ENCODE results near the gene LENG1. TPM values are rescaled to one million over a fixed set of nuclear protein-coding genes. Genes with fewer than 3 reads are reported as not detected.

Gene LENG1
- polyA plus RNA-seq, 3 donors, result 8.2 to 10.4 (median 8.5) TPM

DNA sequence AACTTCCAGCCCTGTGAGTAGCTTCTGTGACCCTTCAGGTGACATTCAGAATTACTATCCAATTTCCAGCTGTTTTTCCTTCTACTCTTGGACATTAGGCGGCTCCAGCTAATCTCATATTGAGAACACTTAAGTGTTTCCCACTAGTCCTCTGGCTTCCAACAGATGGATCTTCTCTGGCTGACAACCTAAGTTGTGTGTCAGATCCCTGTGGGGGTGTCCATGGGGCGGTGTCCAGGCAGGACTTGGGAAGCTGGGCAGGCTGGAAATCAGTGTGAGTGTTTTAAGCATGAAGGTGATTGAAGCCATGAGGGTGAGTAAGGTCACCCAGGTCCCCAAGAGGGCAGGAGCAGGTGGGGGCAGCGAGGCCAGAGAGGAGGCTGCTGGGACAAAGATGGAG lies 11.8 kb downstream of the LENG1 start:
- peak; percentile 70 for DNase-seq

DNA sequence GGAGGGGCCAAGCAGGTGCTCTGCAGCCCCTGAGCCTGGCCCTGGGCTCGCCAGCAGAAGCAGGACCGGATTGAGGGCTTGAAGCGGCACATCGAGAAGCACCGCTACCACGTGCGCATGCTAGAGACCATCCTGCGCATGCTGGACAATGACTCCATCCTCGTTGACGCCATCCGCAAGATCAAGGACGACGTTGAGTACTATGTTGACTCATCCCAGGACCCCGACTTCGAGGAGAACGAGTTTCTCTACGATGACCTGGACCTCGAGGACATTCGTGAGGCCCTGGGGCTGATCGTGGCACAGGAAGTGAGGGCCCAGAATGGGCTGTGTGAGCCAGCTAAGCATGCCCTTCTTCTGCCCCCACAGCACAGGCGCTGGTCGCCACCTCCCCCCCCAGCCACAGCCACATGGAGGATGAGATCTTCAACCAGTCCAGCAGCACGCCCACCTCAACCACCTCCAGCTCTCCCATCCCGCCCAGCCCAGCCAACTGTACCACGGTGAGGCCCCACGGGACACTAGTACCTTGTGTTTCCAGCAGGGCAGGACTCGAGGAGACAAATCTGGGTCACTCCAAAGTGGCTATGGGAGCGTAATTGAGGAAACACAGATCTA lies 13.9 kb downstream of the LENG1 start:
- DNase-seq, result no peak

DNA sequence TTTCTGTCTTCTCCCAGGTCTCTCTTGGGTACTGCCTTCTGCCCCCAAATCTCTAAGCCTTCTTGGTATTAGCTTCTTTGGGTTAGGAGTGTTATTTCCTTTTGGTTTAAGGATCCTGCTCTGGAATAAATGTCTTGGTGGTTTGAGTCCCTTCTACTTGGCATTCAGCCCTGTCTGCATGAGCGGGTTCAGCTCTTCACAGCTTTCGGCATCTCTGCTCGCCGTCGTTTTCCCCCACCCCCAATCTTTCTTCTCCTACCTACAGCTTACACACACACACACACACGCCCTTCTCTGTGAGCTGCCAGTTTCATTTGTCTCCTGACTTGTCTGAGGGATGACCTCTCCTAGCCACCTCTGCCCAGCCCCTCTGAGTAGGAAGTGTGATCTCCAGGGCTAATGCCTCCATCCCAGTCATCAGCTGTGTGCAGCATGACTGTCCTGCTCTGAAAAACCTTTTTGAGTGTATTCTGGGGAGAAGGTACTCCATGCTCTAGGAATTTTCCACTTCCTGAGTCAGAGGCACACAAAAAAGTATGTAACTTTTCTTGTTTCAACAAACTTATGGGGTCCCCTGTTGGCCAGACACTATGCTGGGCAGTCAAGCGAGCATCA lies 17.2 kb downstream of the LENG1 start:
- no peak for DNase-seq

DNA sequence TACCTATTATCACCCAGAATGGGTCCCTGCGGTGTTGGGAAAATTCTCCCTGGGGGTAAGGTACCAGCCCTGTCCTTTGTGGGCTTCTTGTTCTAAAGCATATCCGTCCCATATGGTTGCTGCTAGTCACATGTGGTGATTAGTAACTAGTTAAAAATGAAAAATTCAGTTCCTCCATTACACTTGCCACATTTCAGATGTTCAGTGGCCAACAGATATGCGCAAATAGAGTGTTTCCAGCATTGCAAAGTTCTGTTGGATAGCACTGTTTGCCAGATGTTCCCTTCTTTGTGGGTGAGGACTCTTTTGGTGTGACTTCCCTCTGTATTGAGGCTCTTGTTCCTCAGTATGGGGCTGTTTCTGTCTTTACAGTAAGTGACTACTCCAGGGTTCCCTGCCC lies 18.2 kb downstream of the LENG1 start:
- DNase-seq, result no peak

DNA sequence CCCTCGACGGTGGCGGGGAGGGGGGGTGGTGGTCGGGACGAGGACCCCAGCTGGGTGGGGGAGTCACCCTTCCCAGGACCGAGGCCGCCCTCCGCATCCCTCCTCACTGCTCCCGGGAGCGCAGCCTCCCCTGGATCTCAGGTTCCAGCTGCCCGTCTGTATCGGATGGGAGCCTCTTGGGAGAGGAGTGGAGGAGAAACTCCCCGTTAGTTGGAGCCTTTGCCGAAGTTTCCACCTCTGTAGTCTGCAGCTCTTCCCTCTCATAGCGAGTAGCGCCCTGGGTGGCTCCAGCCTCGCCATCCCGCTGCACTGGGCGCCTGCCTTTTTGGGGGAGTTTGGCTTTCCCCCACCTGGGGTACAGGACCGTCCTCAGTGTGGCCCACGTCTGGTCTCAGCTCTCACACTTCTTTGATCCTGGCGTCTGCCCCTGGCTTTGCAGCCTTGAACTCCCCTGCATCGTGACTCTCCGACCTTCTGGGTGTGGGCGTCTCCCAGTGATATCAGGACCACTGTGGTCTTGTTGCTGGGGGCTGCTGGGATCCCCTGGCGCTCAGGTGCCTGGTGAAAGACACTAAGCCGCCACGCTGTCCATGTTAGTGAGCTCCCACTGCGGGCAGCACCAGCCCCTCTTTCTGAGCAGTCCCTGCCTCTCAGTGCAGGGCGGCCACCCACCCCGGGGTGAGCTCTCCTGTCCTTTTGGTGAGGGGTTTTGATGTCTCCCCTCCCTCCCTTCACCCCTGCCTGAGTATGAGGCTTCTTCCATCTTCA lies 20.8 kb downstream of the LENG1 start:
- DNase-seq, result no peak

DNA sequence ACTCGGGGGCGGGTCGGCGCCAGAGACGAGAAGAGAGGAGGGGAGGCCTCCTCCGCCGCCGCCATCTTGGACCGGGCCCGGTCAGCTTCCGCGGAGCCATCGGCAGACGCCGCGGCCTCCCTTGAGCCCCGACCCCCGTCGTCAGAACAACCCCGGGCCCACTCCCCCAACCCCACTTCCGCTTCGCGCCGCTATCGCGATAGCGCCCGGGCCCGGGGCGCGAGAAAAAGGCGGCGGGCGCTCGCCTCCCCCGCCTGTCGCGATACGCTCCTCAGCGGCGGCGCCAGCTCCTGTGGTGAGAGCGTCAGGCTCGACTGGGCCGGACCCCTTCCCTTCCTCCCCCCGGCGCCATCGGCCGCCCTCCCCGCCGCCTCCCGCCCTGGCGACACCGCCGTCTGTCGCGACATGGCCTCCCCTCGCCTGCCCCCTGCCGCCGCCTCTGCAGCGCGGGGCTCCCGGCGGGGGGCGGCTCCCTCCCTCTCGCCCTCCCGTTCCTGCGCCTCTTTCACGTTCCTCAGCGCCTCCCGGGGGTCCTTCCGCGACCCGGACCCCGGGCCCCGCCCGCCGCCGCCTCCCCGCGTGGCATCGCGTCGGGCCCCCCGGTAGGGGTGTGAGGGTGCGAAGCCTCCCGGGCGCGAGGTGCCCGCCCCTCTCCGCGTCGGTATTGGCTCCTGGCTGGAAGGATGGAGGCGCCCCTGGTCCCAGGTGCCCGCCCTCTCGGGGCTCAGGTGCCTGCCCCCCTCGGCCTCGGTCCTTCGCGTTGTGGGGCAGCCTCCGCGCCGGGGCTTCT lies 21.6 kb downstream of the LENG1 start, which contains the start of gene CNOT3:
Gene CNOT3, plus strand, starts transcription at position 64 of the 790 bp plus-strand sequence. CDS start 5,217 bp downstream, outside the sequence.
- no peak for DNase-seq

DNA sequence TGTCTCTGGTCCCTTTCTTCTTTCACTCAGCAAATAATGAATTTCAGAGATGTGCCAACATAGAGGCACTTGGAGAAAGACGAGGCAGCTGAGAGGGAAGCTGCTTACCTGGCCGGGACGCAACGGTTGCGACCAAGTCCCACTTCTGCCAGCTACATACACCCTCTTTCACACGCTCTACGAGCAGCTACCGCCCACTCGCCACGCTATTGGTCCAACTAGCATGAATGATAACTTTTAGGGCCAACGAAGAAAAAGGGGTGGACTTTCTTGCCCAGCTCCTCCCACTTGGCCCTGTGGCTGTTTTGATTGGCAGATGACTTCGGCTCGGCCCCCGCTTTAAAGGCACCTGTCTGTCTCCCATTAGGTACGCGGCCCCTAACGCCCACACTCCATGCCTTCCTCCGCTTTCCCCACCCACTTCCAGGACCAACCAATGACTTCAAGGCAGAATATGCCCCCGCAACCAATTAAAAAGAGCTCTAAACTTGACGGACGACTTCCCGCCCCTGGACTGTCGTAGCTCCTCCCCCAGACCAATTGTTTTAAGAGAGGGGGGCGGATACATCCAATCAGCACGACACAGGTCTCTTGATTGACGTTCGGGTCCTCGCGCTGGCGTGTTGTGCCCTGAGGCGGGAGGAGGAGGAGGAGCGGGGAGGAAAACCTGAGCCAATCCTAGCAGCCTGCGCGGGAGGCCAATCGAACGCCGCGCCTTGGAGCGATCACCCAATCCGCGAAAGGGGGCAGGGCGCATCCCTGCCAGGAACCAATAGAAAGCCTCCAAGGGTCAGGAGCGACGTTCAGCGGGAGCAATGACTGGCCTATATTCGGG lies 22.4 kb downstream of the LENG1 start:
- peak; percentile 100 for DNase-seq

DNA sequence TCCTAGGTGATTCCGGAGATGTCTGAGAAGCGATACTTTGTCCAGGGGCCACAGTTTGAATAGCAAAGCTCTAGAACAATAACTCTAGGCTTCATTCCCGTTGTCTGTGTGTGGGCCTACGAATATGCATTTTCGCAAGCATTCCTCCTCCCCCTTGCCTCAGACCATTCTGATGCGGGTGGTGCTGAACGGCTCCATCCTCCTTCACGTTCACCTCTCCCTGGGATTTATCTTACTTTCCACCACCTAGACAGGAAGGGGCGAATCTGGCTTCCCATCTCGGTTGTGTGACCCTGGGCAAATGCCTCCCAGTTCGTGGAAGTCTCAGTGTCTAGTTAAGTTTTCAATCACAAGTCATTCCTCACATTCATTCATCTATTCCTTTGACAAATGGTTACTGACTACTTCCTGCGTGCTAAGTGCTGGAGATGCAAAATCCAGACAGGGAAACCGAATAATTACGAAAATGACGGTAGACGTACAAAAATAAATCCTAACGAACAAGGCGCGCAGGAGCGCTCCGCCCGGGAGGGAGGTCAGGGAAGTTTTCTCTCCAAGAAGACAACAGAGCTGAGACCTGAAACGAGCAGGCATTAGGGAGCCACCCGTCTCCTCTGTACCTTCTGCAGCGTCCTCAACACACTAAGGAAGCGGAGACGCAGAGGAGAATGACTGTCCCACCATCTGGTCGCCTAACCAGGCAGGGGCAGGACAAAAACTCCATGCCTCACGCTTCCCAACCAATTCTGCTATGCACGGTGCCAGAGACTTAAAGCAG lies 23.2 kb downstream of the LENG1 start:
- no peak for DNase-seq

DNA sequence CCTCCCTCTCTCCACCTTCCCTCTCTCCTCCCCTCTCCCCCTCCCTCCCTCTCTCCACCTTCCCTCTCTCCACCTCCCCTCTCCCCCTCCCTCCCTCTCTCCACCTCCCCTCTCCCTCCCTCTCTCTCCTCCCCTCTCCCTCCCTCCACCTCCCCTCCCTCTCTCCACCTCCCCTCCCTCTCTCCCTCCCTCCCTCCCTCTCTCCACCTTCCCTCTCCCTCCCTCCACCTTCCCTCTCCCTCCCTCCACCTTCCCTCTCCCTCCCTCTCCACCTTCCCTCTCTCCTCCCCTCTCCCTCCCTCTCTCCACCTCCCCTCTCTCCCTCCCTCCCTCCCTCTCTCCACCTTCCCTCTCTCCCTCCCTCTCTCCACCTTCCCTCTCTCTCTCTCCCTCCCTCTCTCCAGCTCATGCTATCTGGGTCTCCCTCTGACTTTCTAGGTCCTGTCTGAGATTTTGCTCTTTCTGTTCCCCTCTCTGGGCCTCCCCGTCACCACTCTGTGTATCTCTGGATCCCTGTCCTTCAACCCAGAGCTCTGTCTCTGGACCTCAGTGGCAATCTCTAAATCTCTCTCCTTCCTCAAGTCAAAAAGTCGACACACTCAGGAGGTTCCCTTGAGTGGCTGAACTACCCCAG lies 25.4 kb downstream of the LENG1 start:
- no peak for DNase-seq

DNA sequence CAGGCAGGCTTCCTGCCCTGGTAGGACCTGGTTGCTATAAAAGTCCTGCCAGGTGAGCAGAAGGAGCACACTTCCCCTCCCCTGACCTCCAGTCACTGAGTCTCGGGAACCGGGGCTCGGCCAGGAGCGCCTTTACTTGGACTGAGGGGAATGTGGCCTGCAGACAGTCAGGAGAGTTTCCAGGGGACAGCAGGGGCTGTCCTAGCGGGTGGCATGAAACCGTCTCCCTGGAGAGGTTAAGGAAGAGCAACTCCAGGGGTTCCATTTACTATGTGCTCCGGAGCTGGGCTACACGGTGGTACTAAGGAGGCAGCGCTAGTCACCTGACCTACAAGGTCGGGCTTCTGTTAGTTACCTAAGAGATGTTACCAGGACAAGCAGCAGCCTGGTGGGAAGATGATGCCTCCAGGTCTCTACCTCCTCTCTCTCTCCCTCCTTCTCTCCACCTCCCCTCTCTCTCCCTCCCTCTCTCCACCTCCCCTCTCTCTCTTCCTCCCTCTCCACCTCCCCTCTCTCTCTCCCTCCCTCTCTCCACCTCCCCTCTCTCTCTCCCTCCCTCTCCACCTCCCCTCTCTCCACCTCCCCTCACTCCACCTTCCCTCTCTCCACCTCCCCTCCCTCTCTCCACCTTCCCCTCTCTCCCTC lies 26.1 kb downstream of the LENG1 start:
- DNase-seq, result peak; percentile 46

DNA sequence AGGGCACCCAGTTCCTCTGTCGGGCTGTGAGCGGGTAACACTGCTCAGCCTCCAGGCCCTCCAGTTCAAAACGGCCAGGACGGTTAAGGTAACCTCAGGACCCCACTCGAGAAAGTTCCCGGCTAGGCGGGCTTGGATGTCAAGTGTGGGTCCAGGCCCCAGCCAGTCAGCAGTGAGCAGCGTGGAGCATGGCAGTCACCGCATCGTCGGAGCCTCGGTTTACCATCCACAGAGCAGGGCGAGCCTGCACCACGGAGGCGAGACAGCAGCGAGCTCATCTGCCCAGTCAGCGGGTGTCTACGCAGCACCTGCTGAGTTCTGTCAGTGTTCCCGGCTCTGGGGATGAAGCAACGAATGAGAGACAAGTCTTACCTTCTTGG lies 29.9 kb downstream of the LENG1 start:
- DNase-seq, result no peak

DNA sequence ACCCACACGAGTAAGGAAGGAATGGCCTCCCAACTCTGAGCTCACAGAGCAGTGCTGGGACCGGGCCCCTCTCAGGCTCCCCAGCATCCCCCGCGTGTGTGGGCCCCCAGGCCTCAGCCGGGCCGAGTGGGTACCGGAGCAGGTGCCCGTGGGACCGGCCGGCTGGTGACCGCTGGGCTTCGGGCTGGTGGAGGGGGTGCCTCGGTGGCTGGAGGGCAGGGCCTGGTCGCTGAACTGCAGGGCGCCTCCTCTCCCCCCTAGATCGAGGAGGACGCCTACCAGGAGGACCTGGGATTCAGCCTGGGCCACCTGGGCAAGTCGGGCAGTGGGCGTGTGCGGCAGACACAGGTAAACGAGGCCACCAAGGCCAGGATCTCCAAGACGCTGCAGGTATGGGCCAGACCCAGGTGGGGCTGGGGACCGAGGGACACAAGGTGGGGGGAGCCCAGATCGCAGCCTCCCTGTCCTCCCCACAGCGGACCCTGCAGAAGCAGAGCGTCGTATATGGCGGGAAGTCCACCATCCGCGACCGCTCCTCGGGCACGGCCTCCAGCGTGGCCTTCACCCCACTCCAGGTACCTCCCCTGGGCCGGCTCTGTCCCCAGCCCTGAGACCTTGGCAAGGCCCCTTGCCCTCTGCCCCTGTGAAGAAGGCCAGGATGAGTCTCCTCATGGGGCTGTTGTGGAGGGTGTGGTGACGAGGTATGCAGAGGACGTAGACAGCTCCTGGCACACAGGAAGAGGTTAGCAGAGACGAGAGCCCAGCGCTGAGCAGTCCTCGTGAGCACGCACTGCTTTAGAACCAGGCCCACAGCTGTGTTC lies 30.5 kb downstream of the LENG1 start:
- no peak for DNase-seq

DNA sequence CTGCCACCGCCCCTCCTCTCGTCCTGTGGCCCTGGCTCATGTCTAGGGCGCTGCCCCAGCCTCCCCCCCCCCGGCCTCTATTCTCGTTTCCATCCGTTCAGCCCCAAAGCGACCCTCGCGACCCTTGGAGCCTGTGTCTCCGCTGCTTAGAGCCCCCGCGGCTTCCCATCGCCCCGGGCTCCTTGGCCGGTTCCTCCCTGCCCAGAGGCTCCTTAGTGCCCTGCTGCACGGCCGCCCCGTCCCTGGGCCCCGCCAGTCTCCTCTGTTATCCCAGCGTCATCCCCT lies 31.1 kb downstream of the LENG1 start:
- no peak for DNase-seq

DNA sequence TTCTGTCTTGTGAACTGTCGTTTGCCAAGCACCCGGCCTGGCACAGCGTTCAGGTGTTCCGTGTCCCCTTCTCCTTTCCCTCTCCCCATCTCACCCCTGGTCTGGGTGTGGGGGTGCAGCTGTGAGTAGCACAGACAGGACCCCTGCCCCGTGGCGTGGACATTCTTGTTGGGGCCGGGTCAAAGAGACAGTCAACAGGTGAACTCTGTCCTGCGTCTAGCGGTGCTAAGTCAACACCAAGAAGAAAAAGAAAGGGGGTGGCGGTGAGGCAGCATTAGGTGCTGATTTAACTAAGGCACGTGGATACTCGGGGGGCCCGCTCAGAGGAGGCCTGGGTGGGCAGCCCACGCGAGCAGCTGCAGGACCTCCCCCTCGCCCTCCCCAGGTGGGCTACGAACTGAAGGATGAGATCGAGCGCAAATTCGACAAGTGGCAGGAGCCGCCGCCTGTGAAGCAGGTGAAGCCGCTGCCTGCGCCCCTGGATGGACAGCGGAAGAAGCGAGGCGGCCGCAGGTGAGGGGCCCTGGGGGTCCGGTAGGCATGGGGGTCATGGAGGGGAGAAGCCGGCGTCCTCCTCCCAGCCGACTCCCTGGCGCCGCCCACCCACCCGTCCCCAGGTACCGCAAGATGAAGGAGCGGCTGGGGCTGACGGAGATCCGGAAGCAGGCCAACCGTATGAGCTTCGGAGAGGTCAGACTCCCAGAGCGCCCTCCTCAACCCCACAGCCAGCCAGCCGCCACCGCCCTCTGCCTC lies 31.7 kb downstream of the LENG1 start:
- DNase-seq, result no peak

DNA sequence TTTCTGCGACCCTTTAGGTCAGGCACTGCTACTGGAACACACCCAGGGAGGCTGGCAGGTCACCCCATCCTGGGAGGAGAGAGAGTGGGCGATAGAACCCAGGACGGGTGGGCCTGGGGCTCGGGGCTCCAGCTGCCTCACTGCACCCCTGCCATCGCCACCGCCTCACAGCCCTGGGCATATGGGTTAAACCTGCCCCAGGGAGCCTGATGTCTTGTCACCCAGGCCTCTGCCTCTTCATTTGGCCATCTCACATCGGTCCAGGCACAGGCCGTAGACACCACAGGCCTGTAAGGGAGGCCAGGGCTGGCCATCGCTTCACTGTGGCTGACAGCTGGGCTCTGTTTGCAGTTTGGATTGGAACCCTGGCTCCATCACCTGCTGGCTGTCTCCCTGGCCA lies 33.8 kb downstream of the LENG1 start:
- no peak for DNase-seq

DNA sequence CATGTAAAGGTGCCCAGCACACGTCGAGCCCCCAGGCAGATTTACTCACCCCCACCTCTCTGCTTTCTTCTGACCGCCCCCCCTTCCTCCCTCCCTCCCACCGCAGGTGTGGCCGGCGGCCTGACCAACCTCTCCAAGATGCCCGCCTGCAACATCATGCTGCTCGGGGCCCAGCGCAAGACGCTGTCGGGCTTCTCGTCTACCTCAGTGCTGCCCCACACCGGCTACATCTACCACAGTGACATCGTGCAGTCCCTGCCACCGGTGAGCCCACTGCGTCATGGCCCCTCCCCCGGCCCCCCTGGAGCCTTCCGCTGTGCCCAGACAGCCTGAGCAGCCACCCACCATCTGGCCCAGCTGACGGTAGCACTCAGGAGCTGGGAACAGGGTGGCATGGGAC lies 35.1 kb downstream of the LENG1 start:
- no peak for DNase-seq

DNA sequence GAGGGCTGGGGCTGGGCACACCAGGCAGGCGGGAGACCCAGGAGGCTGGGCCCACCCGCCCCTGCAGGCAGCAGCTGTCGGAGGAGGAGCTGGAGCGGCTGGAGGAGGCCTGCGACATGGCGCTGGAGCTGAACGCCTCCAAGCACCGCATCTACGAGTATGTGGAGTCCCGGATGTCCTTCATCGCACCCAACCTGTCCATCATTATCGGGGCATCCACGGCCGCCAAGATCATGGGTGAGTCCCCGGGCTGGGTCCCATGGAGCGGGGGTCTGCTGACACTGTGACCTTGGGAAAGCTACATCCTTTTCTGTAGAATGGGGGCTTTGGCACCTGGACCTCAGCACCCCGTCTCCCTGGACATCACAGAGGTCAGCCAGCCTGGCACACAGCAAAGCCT lies 35.8 kb downstream of the LENG1 start:
- no peak for DNase-seq

DNA sequence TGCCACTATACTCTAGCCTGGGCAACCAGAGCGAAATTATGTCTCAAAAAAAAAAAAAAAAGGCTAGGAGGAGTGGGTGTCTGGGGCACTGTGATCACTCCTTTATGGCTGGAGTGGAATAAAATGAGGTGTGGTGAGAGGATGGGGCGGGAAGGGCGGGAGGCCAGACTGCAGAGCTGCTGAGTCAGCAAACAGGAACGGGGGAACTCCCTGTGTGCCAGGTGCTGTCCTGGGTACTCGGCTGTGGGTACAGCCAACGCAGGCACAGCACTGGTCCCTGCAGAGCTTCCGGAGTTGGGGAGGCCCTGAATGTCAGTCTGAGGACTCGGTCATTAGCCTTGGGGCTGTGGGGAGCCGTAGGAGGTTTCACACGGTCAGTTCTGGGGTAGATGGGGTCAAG lies 38.3 kb downstream of the LENG1 start:
- DNase-seq, result no peak
